HG03565 (cell line): ENCODE data around the gene CSTF1.

Experiments
- ATAC-seq: cut with Tn5 transposase; IDR thresholded peaks from one replicate; pipeline ENCODE4 v1.9.1; 2021; ENCODE audit warnings: mild to moderate bottlenecking, moderate library complexity; ENCODE audit not compliant: unreplicated experiment

The CSTF1 gene

GRCh38 chr20:56426926-56427325 lies 34.5 kb downstream of the CSTF1 start:
- ATAC-seq: no peak

GRCh38 chr20:56427797-56428196 lies 35.4 kb downstream of the CSTF1 start:
- no peak for ATAC-seq

GRCh38 chr20:56428410-56428809 lies 36.0 kb downstream of the CSTF1 start:
- no peak for ATAC-seq

- ATAC-seq: no peak
Observed at GRCh38 chr20:56428881-56429280, 36.4 kb downstream of the CSTF1 start.

GRCh38 chr20:56429502-56429901 lies 37.1 kb downstream of the CSTF1 start:
- ATAC-seq: no peak

- no peak for ATAC-seq
Observed at GRCh38 chr20:56429941-56430340, 37.5 kb downstream of the CSTF1 start.

GRCh38 chr20:56430461-56430860 lies 38.0 kb downstream of the CSTF1 start:
- no peak for ATAC-seq

GRCh38 chr20:56430957-56431356 lies 38.5 kb downstream of the CSTF1 start:
- no peak for ATAC-seq

- ATAC-seq: no peak
Observed at GRCh38 chr20:56431471-56431870, 39.0 kb downstream of the CSTF1 start.

- no peak for ATAC-seq
Observed at GRCh38 chr20:56433221-56433879, 40.9 kb downstream of the CSTF1 start.

- ATAC-seq: no peak
Observed at GRCh38 chr20:56433880-56434255, 41.4 kb downstream of the CSTF1 start.

- ATAC-seq: no peak
Observed at GRCh38 chr20:56437196-56437960, 44.9 kb downstream of the CSTF1 start.

- ATAC-seq: no peak
Observed at GRCh38 chr20:56438284-56438683, 45.8 kb downstream of the CSTF1 start.

GRCh38 chr20:56439771-56440291 lies 47.4 kb downstream of the CSTF1 start:
- no peak for ATAC-seq

- peak; percentile 60 for ATAC-seq
Observed at GRCh38 chr20:56440346-56441007, 48.0 kb downstream of the CSTF1 start.

GRCh38 chr20:56442389-56443365 lies 50.2 kb downstream of the CSTF1 start:
- ATAC-seq: no peak

GRCh38 chr20:56443654-56444540 lies 51.5 kb downstream of the CSTF1 start:
- ATAC-seq: no peak

GRCh38 chr20:56445130-56445529 lies 52.7 kb downstream of the CSTF1 start:
- no peak for ATAC-seq

- no peak for ATAC-seq
Observed at GRCh38 chr20:56445540-56445939, 53.1 kb downstream of the CSTF1 start.

GRCh38 chr20:56447227-56447626 lies 54.8 kb downstream of the CSTF1 start:
- ATAC-seq: no peak
